Osteoblast (primary cell): ENCODE data around the gene MBD5. TPM values are rescaled to one million over a fixed set of nuclear protein-coding genes. Genes with fewer than 3 reads are reported as not detected.

Experiments used
- DNase-seq: peaks from one replicate; pipeline ENCODE4 v3.0.0; 2011; ENCODE audit warnings: low spot score, mixed read lengths; ENCODE audit not compliant: insufficient read length; ENCODE audit errors: missing footprints
- H2AFZ ChIP-seq: 2 replicates; pipeline ENCODE4 v1.6.0; 2011; ENCODE audit warnings: mild to moderate bottlenecking, low read length
- H3K27ac ChIP-seq: 2 replicates; pipeline ENCODE4 v1.5.1; 2011; ENCODE audit warnings: mild to moderate bottlenecking, low read depth, low read length, moderate library complexity
- H3K27me3 ChIP-seq: 2 replicates; pipeline ENCODE4 v1.6.0; 2012; ENCODE audit warnings: mild to moderate bottlenecking, control low read depth, inconsistent platforms, low read length, moderate library complexity; ENCODE audit not compliant: insufficient read depth
- H3K36me3 ChIP-seq: 2 replicates; pipeline ENCODE4 v1.5.1; 2011; ENCODE audit warnings: mild to moderate bottlenecking, low read length, control low read depth, moderate library complexity; ENCODE audit not compliant: insufficient read depth
- H3K4me1 ChIP-seq: 2 replicates; pipeline ENCODE4 v1.5.1; 2011; ENCODE audit warnings: mild to moderate bottlenecking, low read length, control low read depth, moderate library complexity; ENCODE audit not compliant: insufficient read depth
- H3K4me2 ChIP-seq: 2 replicates; pipeline ENCODE4 v1.6.0; 2011; ENCODE audit warnings: mild to moderate bottlenecking, low read length; ENCODE audit not compliant: insufficient read depth
- H3K4me3 ChIP-seq: fragments of 200-600 bp; sonication (generic); 3 replicates; pipeline ENCODE4 v1.5.1; 2012; ENCODE audit warnings: mild to moderate bottlenecking, low read length, inconsistent platforms; ENCODE audit not compliant: insufficient read depth
- H3K79me2 ChIP-seq: 2 replicates; pipeline ENCODE4 v1.6.0; 2012; ENCODE audit warnings: mild to moderate bottlenecking, low read length, control low read depth, inconsistent platforms; ENCODE audit not compliant: insufficient read depth
- H3K9me3 ChIP-seq: 2 replicates; pipeline ENCODE4 v1.5.1; 2011; ENCODE audit warnings: low read depth, low read length, control low read depth
- H4K20me1 ChIP-seq: 2 replicates; pipeline ENCODE4 v1.6.0; 2012; ENCODE audit warnings: mild to moderate bottlenecking, low read length, control low read depth; ENCODE audit not compliant: insufficient read depth
- CTCF ChIP-seq: IDR thresholded peaks from 2 replicates; pipeline ENCODE4 v1.5.1; 2011; ENCODE audit warnings: mild to moderate bottlenecking, low read depth, low read length, moderate library complexity; ENCODE audit errors: extremely low read depth
- total RNA-seq: library from RNA; depleted of rRNA; stranded (reverse); fragments of >200 nt; gene quantifications from 2 replicates; pipeline ENCODE4 v1.2.3, GENCODE V29; 2012

MBD5 gene
- total RNA-seq, 1 donor, result 22.4 TPM

DNA sequence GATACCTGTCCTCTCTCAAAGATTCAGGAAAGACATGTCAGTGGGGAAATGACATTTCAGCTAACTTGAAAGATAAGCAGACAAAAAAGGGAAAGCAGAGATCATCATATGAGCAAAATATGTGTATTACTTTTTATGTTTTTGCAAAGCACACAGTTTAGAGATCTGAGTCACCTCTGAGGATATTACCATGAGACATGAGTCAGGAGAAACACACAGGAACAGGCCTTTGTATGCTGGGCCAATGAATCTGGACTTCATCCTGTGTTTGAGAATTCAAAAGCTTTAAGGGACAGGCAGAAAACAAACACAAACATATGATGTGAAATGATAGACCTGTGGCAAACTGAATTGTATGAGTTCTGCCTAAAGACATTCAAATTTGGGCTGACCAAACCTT, 317.6 kb downstream of the MBD5 start:
- no peak for TF ChIP-seq CTCF
- Histone ChIP-seq H4K20me1 (no peaks in the 10 kb centered on the region), H3K4me1 (peaks cover 10% of the 10 kb centered on the region), H3K9me3 (no peaks in the 10 kb centered on the region), H3K4me2 (peak overlapping the region; percentile 25), H3K79me2 (no peaks in the 10 kb centered on the region), H2AFZ (no peak overlapping the region), H3K36me3 (no peaks in the 10 kb centered on the region), H3K27me3 (no peaks in the 10 kb centered on the region), H3K27ac (peak overlapping the region; percentile 38), H3K4me3 (no peak overlapping the region)
- DNase-seq, result peak; percentile 64

DNA sequence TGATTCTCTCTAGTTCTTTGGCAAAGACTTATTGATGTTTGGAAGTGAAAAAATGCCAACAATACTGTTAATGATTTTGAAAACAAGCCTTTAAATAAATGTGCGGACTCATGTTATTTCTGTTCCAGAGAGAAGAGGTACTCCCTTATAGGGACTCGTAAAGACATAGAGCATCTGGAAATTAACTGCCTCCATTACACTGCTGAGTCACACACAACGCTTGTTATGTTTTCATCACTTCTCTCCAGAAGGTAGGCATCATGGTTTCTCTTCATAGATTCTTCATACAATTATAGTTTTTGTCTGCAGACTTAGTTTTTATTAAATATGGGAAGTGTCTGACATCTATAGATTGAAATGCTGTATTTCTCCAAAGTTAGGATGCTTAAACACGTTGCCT, 321.2 kb downstream of the MBD5 start:
- DNase-seq, result no peak
- H4K20me1 ChIP-seq, result no peaks in the 10 kb centered on the region
- no peak overlapping the region for H3K4me2 ChIP-seq
- H3K36me3 ChIP-seq, result no peaks in the 10 kb centered on the region
- TF ChIP-seq CTCF, result no peak
- H3K27ac ChIP-seq, result no peak overlapping the region
- H3K4me3 ChIP-seq, result no peak overlapping the region
- H3K27me3 ChIP-seq, result no peaks in the 10 kb centered on the region
- no peaks in the 10 kb centered on the region for H3K9me3 ChIP-seq
- peaks cover 10% of the 10 kb centered on the region for H3K4me1 ChIP-seq
- no peaks in the 10 kb centered on the region for H3K79me2 ChIP-seq
- H2AFZ ChIP-seq, result no peak overlapping the region

DNA sequence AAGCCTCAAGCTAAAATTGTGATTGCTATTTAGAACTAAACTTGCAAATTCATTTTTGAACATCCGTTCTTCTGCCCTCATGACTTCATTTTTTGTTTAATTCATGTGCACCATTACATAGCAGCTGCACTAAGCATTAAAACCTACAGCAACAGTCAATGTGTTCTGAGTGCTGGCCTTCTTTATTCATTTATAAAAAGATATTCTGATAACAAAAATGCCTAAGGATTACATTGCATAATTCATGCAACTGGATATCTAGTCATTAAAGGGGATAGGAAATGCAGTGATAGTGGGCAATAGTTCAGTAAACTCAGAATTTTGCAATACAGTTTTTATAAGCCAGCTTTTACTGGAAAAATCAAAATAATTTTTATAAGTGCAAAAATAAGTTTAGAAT, 329.3 kb downstream of the MBD5 start:
- H3K4me1 ChIP-seq, result no peaks in the 10 kb centered on the region
- no peaks in the 10 kb centered on the region for H3K36me3 ChIP-seq
- no peaks in the 10 kb centered on the region for H3K9me3 ChIP-seq
- peaks cover 6% of the 10 kb centered on the region for H4K20me1 ChIP-seq
- DNase-seq, result no peak
- TF ChIP-seq CTCF, result no peak
- no peaks in the 10 kb centered on the region for H3K27me3 ChIP-seq
- no peak overlapping the region for H2AFZ ChIP-seq
- H3K4me2 ChIP-seq, result no peak overlapping the region
- no peak overlapping the region for H3K4me3 ChIP-seq
- H3K27ac ChIP-seq, result no peak overlapping the region
- H3K79me2 ChIP-seq, result no peaks in the 10 kb centered on the region

DNA sequence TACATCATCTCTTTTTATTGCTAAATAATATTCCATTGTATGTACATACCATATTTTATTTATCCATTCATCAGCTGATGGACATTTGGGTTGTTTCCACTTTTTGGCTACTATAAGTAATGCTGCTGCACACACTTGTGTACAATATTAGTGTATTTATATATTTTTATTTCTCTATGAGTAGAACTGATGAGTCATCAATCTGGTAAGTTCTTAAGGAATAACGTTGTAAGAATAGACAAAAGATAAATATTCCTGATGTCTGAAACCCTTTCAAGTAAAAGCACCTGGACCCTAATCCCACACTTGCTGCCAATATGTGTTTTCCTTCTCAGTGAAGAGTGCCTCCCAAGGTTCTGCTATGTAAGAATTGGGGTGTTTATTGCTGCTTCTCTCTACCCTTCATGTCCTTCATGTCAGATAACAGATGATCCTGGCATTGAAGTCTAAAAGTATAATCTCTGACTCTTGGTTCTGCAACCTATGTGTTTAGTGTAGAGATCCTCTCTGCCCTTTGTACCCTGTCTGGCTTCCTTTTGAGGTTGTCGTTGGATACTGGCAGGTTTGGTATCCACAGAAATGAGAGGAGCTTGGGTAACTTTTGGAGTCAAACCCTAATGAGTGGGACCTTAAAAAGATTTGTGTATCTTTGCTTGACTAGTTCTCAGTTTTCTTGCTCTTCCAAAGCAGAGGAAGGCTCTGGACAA, 330.7 kb downstream of the MBD5 start:
- DNase-seq, result no peak
- Histone ChIP-seq H3K27me3 (no peaks in the 10 kb centered on the region), H3K4me3 (no peak overlapping the region), H3K9me3 (no peaks in the 10 kb centered on the region), H4K20me1 (peaks cover 6% of the 10 kb centered on the region), H3K4me1 (no peaks in the 10 kb centered on the region), H3K79me2 (no peaks in the 10 kb centered on the region), H2AFZ (no peak overlapping the region), H3K36me3 (no peaks in the 10 kb centered on the region), H3K27ac (no peak overlapping the region), H3K4me2 (no peak overlapping the region)
- no peak for TF ChIP-seq CTCF
